B cell (primary cell): ENCODE results near the gene ZNF878. TPM values are rescaled to one million over a fixed set of nuclear protein-coding genes. Genes with fewer than 3 reads are reported as not detected.

Experiments
- ATAC-seq: fragments of 200-7000 bp; cut with Tn5 transposase; one replicate; pipeline ENCODE4 v1.10.0; 2021; ENCODE audit warnings: low read depth, mild to moderate bottlenecking, moderate number of reproducible peaks, moderate library complexity
- CTCF ChIA-PET: fragments of 350-600 bp; sonication (Branson Sonifier 250); formaldehyde crosslinking; loops from one replicate; lab custom pipeline; 2021; ENCODE audit warnings: antibody characterized with exemption, inconsistent platforms; lab: Charles Lee
- POLR2A ChIA-PET: fragments of 350-600 bp; sonication (Branson Sonifier 250); formaldehyde crosslinking; loops from one replicate; lab custom pipeline; 2021; ENCODE audit warnings: antibody characterized with exemption; lab: Charles Lee
- DNase-seq: peaks from one replicate; pipeline ENCODE4 v3.0.0; 2013
- H2AFZ ChIP-seq: 2 replicates; pipeline ENCODE4 v1.6.1; 2012; ENCODE audit warnings: mild to moderate bottlenecking, low read depth, low read length; ENCODE audit not compliant: insufficient read depth, poor library complexity, severe bottlenecking
- H3K27ac ChIP-seq, 2 donors: 1 replicate in 1 of 2; 2 replicates in 1 of 2; pipeline ENCODE4 v1.5.1; 2012 to 2013; ENCODE audit warnings: low read length in 2 of 2, mild to moderate bottlenecking in 2 of 2, moderate library complexity in 1 of 2
- H3K27me3 ChIP-seq, 4 experiments: fragments of 200-600 bp in 1 of 4; sonication (generic) in 1 of 4; replicated peaks in 1 of 4; 1 replicate in 2 of 4; 2 replicates in 2 of 4; pipeline versions ENCODE4 v1.6.1 to v1.7.0; 2013 to 2016; ENCODE audit warnings: low read length in 3 of 4, mild to moderate bottlenecking in 2 of 4, mixed read lengths in 1 of 4, moderate library complexity in 1 of 4; ENCODE audit not compliant: insufficient read depth in 4 of 4, control insufficient read depth in 3 of 4; ENCODE audit errors: control extremely low read depth in 1 of 4
- H3K36me3 ChIP-seq, 2 experiments: replicated peaks in 1 of 2; 1 replicate in 1 of 2; 2 replicates in 1 of 2; pipeline versions ENCODE4 v1.6.1 to v1.7.1; 2013; ENCODE audit warnings: low read length in 1 of 2; ENCODE audit not compliant: insufficient read depth in 2 of 2, control insufficient read depth in 1 of 2; ENCODE audit errors: control extremely low read depth in 1 of 2, extremely low read depth in 1 of 2
- H3K4me1 ChIP-seq, 2 donors: fragments of 200-600 bp in 1 of 2; sonication (generic) in 1 of 2; 1 replicate in 1 of 2; 2 replicates in 1 of 2; pipeline versions ENCODE4 v1.5.1 to v1.6.1; 2013 to 2017; ENCODE audit warnings: low read length in 2 of 2; ENCODE audit not compliant: control insufficient read depth in 2 of 2, insufficient read depth in 2 of 2
- H3K4me2 ChIP-seq: replicated peaks from 2 replicates; pipeline ENCODE3; 2012; ENCODE audit warnings: mild to moderate bottlenecking, low read depth, low read length; ENCODE audit not compliant: poor library complexity, severe bottlenecking
- H3K4me3 ChIP-seq, 5 experiments: fragments of 200-600 bp in 1 of 5; sonication (generic) in 1 of 5; 1 replicate in 3 of 5; 2 replicates in 2 of 5; pipeline versions ENCODE4 v1.5.1 to v1.7.0; 2011 to 2016; ENCODE audit warnings: low read length in 4 of 5, mild to moderate bottlenecking in 4 of 5, low read depth in 2 of 5, control low read depth in 1 of 5, moderate library complexity in 1 of 5; ENCODE audit not compliant: insufficient read depth in 1 of 5; ENCODE audit errors: control extremely low read depth in 1 of 5, extremely low read depth in 1 of 5
- H3K79me2 ChIP-seq: fragments of 200-600 bp; sonication (generic); one replicate; pipeline ENCODE4 v1.6.0; 2016; ENCODE audit warnings: low read length; ENCODE audit not compliant: control insufficient read depth, insufficient read depth
- H3K9ac ChIP-seq: fragments of 200-600 bp; sonication (generic); 2 replicates; pipeline ENCODE4 v1.6.1; 2017; ENCODE audit warnings: mild to moderate bottlenecking, low read length, moderate library complexity
- H3K9me3 ChIP-seq, 3 donors: one replicate each; pipeline versions ENCODE4 v1.6.1 to v1.7.1; 2013; ENCODE audit warnings: low read length in 2 of 3; ENCODE audit not compliant: control insufficient read depth in 2 of 3, insufficient read depth in 1 of 3; ENCODE audit errors: control extremely low read depth in 1 of 3
- H4K20me1 ChIP-seq: 2 replicates; pipeline ENCODE4 v1.6.0; 2012; ENCODE audit warnings: mild to moderate bottlenecking, low read length; ENCODE audit not compliant: insufficient read depth, control insufficient read depth, poor library complexity, severe bottlenecking
- H3K27ac Mint-ChIP-seq: one replicate; pipeline ENCODE4 v1.8.0; 2021; ENCODE audit warnings: mixed read lengths
- H3K27me3 Mint-ChIP-seq: one replicate; pipeline ENCODE4 v1.8.0; 2021; ENCODE audit warnings: mixed read lengths
- H3K4me1 Mint-ChIP-seq: one replicate; pipeline ENCODE4 v1.8.0; 2021; ENCODE audit warnings: mixed read lengths
- H3K4me3 Mint-ChIP-seq: one replicate; pipeline ENCODE4 v1.8.0; 2021; ENCODE audit warnings: mixed read lengths
- H3K9me3 Mint-ChIP-seq: one replicate; pipeline ENCODE4 v1.8.0; 2022; ENCODE audit warnings: mixed read lengths; ENCODE audit not compliant: insufficient read depth
- CTCF ChIP-seq: fragments of 200-600 bp; IDR thresholded peaks from one replicate; pipeline ENCODE4 v1.8.0; 2022; ENCODE audit warnings: antibody characterized with exemption, mild to moderate bottlenecking
- EZH2 ChIP-seq: IDR thresholded peaks from 2 replicates; pipeline ENCODE4 v1.6.1; 2012; ENCODE audit warnings: borderline replicate concordance, low read depth, mild to moderate bottlenecking, moderate library complexity, low read length; ENCODE audit not compliant: insufficient read depth, poor library complexity, severe bottlenecking
- WGBS: methylation state at CpG from one replicate; pipeline ENCODE4 v1.1.5; 2013; ENCODE audit warnings: missing lambda C conversion rate; ENCODE audit not compliant: insufficient coverage; 5-methylcytosine and 5-hydroxymethylcytosine counted together
- intact Hi-C: fragments of 100-400 bp; cut with micrococcal nuclease; formaldehyde crosslinking; loops from one replicate; pipeline ENCODE4 v1.10.0; 2022
- polyA plus RNA-seq: library from polyadenylated mRNA; depleted of rRNA; stranded (reverse); fragments of >200 nt; gene quantifications from 2 replicates; pipeline ENCODE4 v1.2.3, GENCODE V29; 2012
- total RNA-seq, 2 donors: library from RNA; stranded (reverse); fragments of 120-200 nt in 1 of 2; gene quantifications; 1 replicate in 1 of 2; 2 replicates in 1 of 2; pipeline versions ENCODE4 v1.2.3 to v1.2.4, GENCODE V29; 2013 to 2022

The ZNF878 gene
- total and polyA plus RNA-seq, 2 donors (not counting 1 experiment from before 2014, with no cell fraction given) = 0.04 TPM; not detected in 1

- H3K9me3 Mint-ChIP-seq = no peaks in the 10 kb centered on the region
- intact Hi-C loops = no loop called here
- Histone ChIP-seq H3K9ac (no peak overlapping the region), H3K27me3 (peaks cover 0 to 5% (median 2%) of the 10 kb centered on the region in 4 experiments), H2AFZ (no peak overlapping the region), H3K27ac (no peak overlapping the region), H3K4me2 (no peak overlapping the region), H4K20me1 (no peaks in the 10 kb centered on the region), H3K9me3 (peaks cover 0 to 3% (median 1%) of the 10 kb centered on the region in 3 donors), H3K36me3 (no peaks in the 10 kb centered on the region), H3K4me1 (peaks cover 9 to 22% of the 10 kb centered on the region in 2 donors), H3K79me2 (no peaks in the 10 kb centered on the region), H3K4me3 (no peak overlapping the region)
- peaks cover 14% of the 10 kb centered on the region for H3K4me1 Mint-ChIP-seq
- no peak overlapping the region for H3K4me3 Mint-ChIP-seq
- no peak for TF ChIP-seq EZH2
- TF ChIP-seq CTCF = no peak
- H3K27me3 Mint-ChIP-seq = peaks cover 19% of the 10 kb centered on the region
- H3K27ac Mint-ChIP-seq = no peak overlapping the region
- WGBS = 83% methylated on average over 5 of the region's 5 CpGs
- ATAC-seq = no peak
- ChIA-PET POLR2A (interaction anchor here (0.6 to 0.7 kb wide), 2 partner anchors 68 to 113 kb away, joined by 3 to 7 read pairs; no protein-coding TSS in a partner anchor), CTCF (interaction anchor here (0.9 to 3.1 kb wide), 6 partner anchors 64 to 258 kb away, joined by 3 to 20 read pairs (median 4); partner anchors contain the start of genes ZNF20 and ZNF700)
- DNase-seq = no peak
Observed at GRCh38 chr19:12055784-12056183, 3.0 kb upstream of the ZNF878 start.

DNA sequence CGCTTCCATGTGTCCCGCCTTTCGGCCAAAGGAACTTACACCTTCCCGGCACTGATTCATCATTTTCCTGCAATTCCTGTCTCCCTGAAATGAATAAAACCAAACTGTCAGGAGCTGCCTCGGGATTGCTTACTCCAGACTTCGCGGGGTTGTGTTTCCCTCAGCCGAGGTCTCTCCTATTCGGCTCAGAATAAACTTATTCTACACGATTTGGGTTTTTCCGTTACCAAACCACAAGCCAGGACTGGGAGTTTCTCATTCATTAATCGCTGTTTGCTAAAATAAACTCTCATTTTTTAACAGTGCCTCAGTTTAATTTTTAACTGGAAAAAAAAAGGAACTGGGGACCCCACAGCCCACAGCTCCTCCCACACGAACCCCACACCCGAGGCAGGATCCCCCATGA is 667 bp downstream of the ZNF878 start:
- Mint-ChIP-seq H3K27me3 (peaks cover 19% of the 10 kb centered on the region), H3K27ac (no peak overlapping the region), H3K4me3 (peak overlapping the region; percentile 71), H3K9me3 (peaks cover 2% of the 10 kb centered on the region), H3K4me1 (peaks cover 10% of the 10 kb centered on the region)
- intact Hi-C loops = no loop called here
- Histone ChIP-seq H3K36me3 (no peaks in the 10 kb centered on the region), H4K20me1 (no peaks in the 10 kb centered on the region), H3K9me3 (peaks cover 0 to 3% (median 1%) of the 10 kb centered on the region in 3 donors), H3K27me3 (peaks cover 0 to 3% (median 1%) of the 10 kb centered on the region in 4 experiments), H2AFZ (peak overlapping the region; percentile 90), H3K9ac (peak overlapping the region; percentile 79), H3K27ac (no peak overlapping the region), H3K4me2 (peak overlapping the region; percentile 93), H3K79me2 (no peaks in the 10 kb centered on the region), H3K4me3 (peak overlapping the region; percentile 50 to 91 (median 70)), H3K4me1 (peaks cover 9 to 14% of the 10 kb centered on the region in 2 donors)
- WGBS = 3% methylated on average over 11 of the region's 14 CpGs
- DNase-seq = no peak
- ATAC-seq = no peak
- ChIA-PET CTCF (interaction anchor here (0.6 to 2.0 kb wide), 7 partner anchors 8 to 255 kb away, joined by 3 to 15 read pairs (median 4); partner anchors contain the start of gene ZNF763), POLR2A (interaction anchor here (1.1 to 1.4 kb wide), 2 partner anchors 16 to 87 kb away, joined by 3 to 5 read pairs; partner anchors contain the start of genes ZNF433 and ZNF763)
- TF ChIP-seq EZH2 (no peak), CTCF (no peak)
